HEK293T (cell line): ENCODE results near the gene CELSR1.
"Not testable (repeated sequence)": the region's sequence is repeated elsewhere in the genome, so short reads cannot be mapped to it uniquely, and the experiment has no call there.

Experiments used
- CTCF ChIA-PET: fragments of 350-600 bp; formaldehyde crosslinking; extraction: SDS; loops from one replicate; lab custom pipeline; 2021; ENCODE audit warnings: antibody characterized with exemption, inconsistent platforms; lab: Yijun Ruan, JAX
- POLR2A ChIA-PET: fragments of 350-600 bp; formaldehyde crosslinking; extraction: SDS; loops from one replicate; lab custom pipeline; 2020; ENCODE audit warnings: antibody characterized with exemption, inconsistent platforms; lab: Yijun Ruan, JAX
- DNase-seq: peaks from one replicate; pipeline ENCODE4 v3.0.0; 2012; ENCODE audit warnings: mixed read lengths; ENCODE audit errors: extremely low spot score
- ARNT ChIP-seq: fragments of 450-650 bp; IDR thresholded peaks from 2 replicates; pipeline ENCODE4 v1.6.1; 2017; ENCODE audit warnings: mild to moderate bottlenecking
- BHLHE40 ChIP-seq: fragments of 450-650 bp; IDR thresholded peaks from 2 replicates; pipeline ENCODE4 v1.6.1; 2016; ENCODE audit warnings: mild to moderate bottlenecking, moderate library complexity, borderline replicate concordance
- CTBP1 ChIP-seq: fragments of 450-650 bp; IDR thresholded peaks from 2 replicates; pipeline ENCODE4 v1.6.1; 2016; ENCODE audit warnings: borderline replicate concordance
- ELF4 ChIP-seq: fragments of 450-650 bp; IDR thresholded peaks from 2 replicates; pipeline ENCODE4 v1.6.1; 2017; ENCODE audit warnings: antibody characterized with exemption
- FOXA1 ChIP-seq: fragments of 450-650 bp; IDR thresholded peaks from 2 replicates; pipeline ENCODE4 v1.6.1; 2016; ENCODE audit warnings: mild to moderate bottlenecking
- FOXK2 ChIP-seq: fragments of 450-650 bp; IDR thresholded peaks from 2 replicates; pipeline ENCODE4 v1.6.1; 2016; ENCODE audit warnings: mild to moderate bottlenecking
- FOXM1 ChIP-seq: fragments of 450-650 bp; IDR thresholded peaks from 2 replicates; pipeline ENCODE4 v1.6.1; 2017; ENCODE audit warnings: mild to moderate bottlenecking, borderline replicate concordance
- HDGF ChIP-seq: fragments of 450-650 bp; IDR thresholded peaks from 2 replicates; pipeline ENCODE4 v1.6.1; 2017; ENCODE audit warnings: antibody characterized with exemption, borderline replicate concordance
- L3MBTL2 ChIP-seq: fragments of 450-650 bp; conservative IDR thresholded peaks from 2 replicates; pipeline ENCODE4 v1.6.1; 2016; ENCODE audit warnings: mild to moderate bottlenecking
- LEF1 ChIP-seq: fragments of 450-650 bp; IDR thresholded peaks from 2 replicates; pipeline ENCODE4 v1.6.1; 2017; ENCODE audit warnings: mild to moderate bottlenecking, borderline replicate concordance
- NFRKB ChIP-seq: fragments of 450-650 bp; IDR thresholded peaks from 2 replicates; pipeline ENCODE4 v1.6.1; 2016; ENCODE audit warnings: mild to moderate bottlenecking, moderate library complexity
- PKNOX1 ChIP-seq: fragments of 450-650 bp; IDR thresholded peaks from 2 replicates; pipeline ENCODE4 v1.6.1; 2016
- SP1 ChIP-seq: fragments of 450-650 bp; IDR thresholded peaks from 2 replicates; pipeline ENCODE4 v1.6.1; 2017
- SUZ12 ChIP-seq: fragments of 450-650 bp; IDR thresholded peaks from 2 replicates; pipeline ENCODE4 v1.6.1; 2016; ENCODE audit warnings: mild to moderate bottlenecking
- TARDBP ChIP-seq: fragments of 450-650 bp; IDR thresholded peaks from 2 replicates; pipeline ENCODE4 v1.6.1; 2016
- ZNF384 ChIP-seq: fragments of 450-650 bp; IDR thresholded peaks from 2 replicates; pipeline ENCODE4 v1.6.1; 2016

The CELSR1 gene

GRCh38 chr22:46518542-46519325 is 18.7 kb downstream of the CELSR1 start:
- no peak for DNase-seq
- ChIA-PET POLR2A (no interaction called here), CTCF (no interaction called here)
- TF ChIP-seq TARDBP (no peak), FOXA1 (no peak), CTBP1 (no peak)

- ChIA-PET CTCF (no interaction called here), POLR2A (no interaction called here)
- no peak for DNase-seq
- TF ChIP-seq L3MBTL2 (no peak), SP1 (no peak), ZNF384 (no peak), NFRKB (no peak), FOXM1 (no peak), FOXK2 (no peak), TARDBP (no peak), BHLHE40 (no peak), ELF4 (no peak), PKNOX1 (no peak), CTBP1 (no peak), FOXA1 (no peak), HDGF (no peak), ARNT (no peak), LEF1 (no peak), SUZ12 (no peak)
Measured at GRCh38 chr22:46518038-46518437, 19.4 kb downstream of the CELSR1 start.

GRCh38 chr22:46517255-46517761 is 20.1 kb downstream of the CELSR1 start:
- ChIA-PET POLR2A (no interaction called here), CTCF (no interaction called here)
- no peak for DNase-seq
- TF ChIP-seq ELF4 = no peak
- TF ChIP-seq BHLHE40 = no peak
- TF ChIP-seq HDGF = no peak
- TF ChIP-seq SUZ12 = no peak
- no peak for TF ChIP-seq FOXM1
- TF ChIP-seq L3MBTL2 = no peak

GRCh38 chr22:46516638-46517037 is 20.8 kb downstream of the CELSR1 start:
- POLR2A ChIA-PET = no interaction called here
- TF ChIP-seq LEF1 (no peak), PKNOX1 (no peak), ZNF384 (no peak), FOXA1 (no peak), NFRKB (no peak), HDGF (no peak), TARDBP (no peak), ELF4 (no peak), L3MBTL2 (no peak), FOXK2 (no peak), ARNT (no peak), FOXM1 (no peak), CTBP1 (no peak), SUZ12 (no peak), BHLHE40 (no peak), SP1 (no peak)
- CTCF ChIA-PET = no interaction called here
- DNase-seq = no peak

GRCh38 chr22:46516112-46516487 is 21.3 kb downstream of the CELSR1 start:
- POLR2A ChIA-PET, CTCF ChIA-PET, DNase-seq: not testable (repeated sequence)

- DNase-seq = no peak
- TF ChIP-seq NFRKB = no peak
- TF ChIP-seq HDGF = no peak
- TF ChIP-seq ZNF384 = no peak
- no peak for TF ChIP-seq ARNT
- no peak for TF ChIP-seq SP1
- no peak for TF ChIP-seq TARDBP
- TF ChIP-seq BHLHE40 = no peak
- TF ChIP-seq LEF1 = no peak
- no peak for TF ChIP-seq PKNOX1
- TF ChIP-seq ELF4 = no peak
- no peak for TF ChIP-seq L3MBTL2
- CTCF ChIA-PET = no interaction called here
- POLR2A ChIA-PET = no interaction called here
Measured at GRCh38 chr22:46515208-46516111, 22.0 kb downstream of the CELSR1 start.
